Measurements from ENCODE around the gene METTL26. TPM values are rescaled to one million over a fixed set of nuclear protein-coding genes. Genes with fewer than 3 reads are reported as not detected.

METTL26 gene
- total and polyA plus RNA-seq, 9 of the 15 experiments (the other 6 are each of a cell fraction or from before 2014, with no cell fraction given): 7.3 to 262 (median 80.9) TPM

GRCh38 chr16:678209-678857, 42.2 kb upstream of the METTL26 start:
- ChIA-PET POLR2A (interaction anchor here (0.6 to 1.5 kb wide), 5 partner anchors 10 to 401 kb away, joined by 3 read pairs; no protein-coding TSS in a partner anchor), CTCF (ENCODE audit: low intra/inter-chr PET ratio) (no interaction called here)
- peak overlapping the region; percentile 82; the same call in 1 of the 3 replicates for H3K27ac ChIP-seq (ENCODE audit: extremely low read depth, low read depth, low read length)
- peak overlapping the region; percentile 84 to 93; a peak in 3 of 4 replicates for H3K9ac ChIP-seq (ENCODE audit: insufficient read depth in 1 of 2, low read depth in 2 of 2, low read length in 2 of 2)
- BruUV-seq (replicated peaks): no TSS peak
- H4K20me1 ChIP-seq (replicated peaks; ENCODE audit: control insufficient read depth, insufficient read depth, low read length): peaks cover 20% of the 10 kb centered on the region
- H3K27me3 ChIP-seq (ENCODE audit: control insufficient read depth in 2 of 2, insufficient read depth in 2 of 2, low read length in 2 of 2): no peaks in the 10 kb centered on the region
- TF ChIP-seq CEBPZ (IDR thresholded peaks at IDR 0.05; ENCODE audit: borderline replicate concordance, low read depth, low read length): no peak
- 0 out of 2 replicates have a peak, but pooled peaks have one; percentile 9 for TF ChIP-seq NFIC (IDR thresholded peaks at IDR 0.05)
- H2AFZ ChIP-seq (ENCODE audit: low read depth, low read length): no peak overlapping the region
- no peak for FAIRE-seq
- no peak for DNase-seq (ENCODE audit: extremely low read depth in 1 of 4, low spot score in 3 of 4)
- H3K4me1 ChIP-seq (replicated peaks in 1 of 2; ENCODE audit: control insufficient read depth in 2 of 2, insufficient read depth in 2 of 2, low read length in 2 of 2): peaks cover 43 to 98% of the 10 kb centered on the region in 2 experiments
- intact Hi-C loops (cut with micrococcal nuclease) (loop anchor here (5.0 kb wide), 1 partner anchor 41 kb away; the partner anchor contains the start of gene METTL26), in situ Hi-C loops (cut with MboI) (loop anchor here (10.0 kb wide), 1 partner anchor 284 kb away; the partner anchor contains the start of gene NME4)
- H3K9me3 ChIP-seq (replicated peaks; ENCODE audit: control insufficient read depth, insufficient read depth, low read depth, low read length): no peaks in the 10 kb centered on the region
- peaks cover 43% of the 10 kb centered on the region for H3K36me3 ChIP-seq (ENCODE audit: control insufficient read depth, insufficient read depth, low read length)
- 72% methylated on average over 20 of the region's 21 CpGs for WGBS (ENCODE audit: insufficient coverage, low coverage, missing lambda C conversion rate)
- H3K79me2 ChIP-seq (ENCODE audit: control insufficient read depth, insufficient read depth, low read length): peaks cover 37% of the 10 kb centered on the region
- no peak for ATAC-seq
- H3K4me2 ChIP-seq (ENCODE audit: insufficient read depth, low read length): peak overlapping the region; percentile 98; the same call in 1 of the 2 replicates
- H3K9me1 ChIP-seq (ENCODE audit: control insufficient read depth, insufficient read depth, low read length): peaks cover 11% of the 10 kb centered on the region
- H3K4me3 ChIP-seq: 0 out of 2 replicates have a peak overlapping the region, but pooled peaks have one; percentile 64
